WTC11 (cell line): ENCODE data around the gene OVAAL. TPM values are rescaled to one million over a fixed set of nuclear protein-coding genes. Genes with fewer than 3 reads are reported as not detected.

Source experiments
- ATAC-seq: fragments of 200-7000 bp; cut with Tn5 transposase; 2 replicates; pipeline ENCODE4 v1.10.0; 2021; ENCODE audit warnings: mild to moderate bottlenecking, moderate library complexity
- CTCF ChIA-PET: fragments of 300-600 bp; sonication (Branson Sonifier 250); formaldehyde crosslinking; loops from one replicate; lab custom pipeline; 2021; ENCODE audit warnings: antibody characterized with exemption; lab: Charles Lee
- POLR2A ChIA-PET: fragments of 350-600 bp; sonication (Branson Sonifier 250); formaldehyde crosslinking; loops from one replicate; lab custom pipeline; 2021; ENCODE audit warnings: antibody characterized with exemption; lab: Charles Lee
- DNase-seq: peaks from one replicate; pipeline ENCODE4 v3.0.0; 2021; ENCODE audit warnings: low spot score
- H3K27ac Mint-ChIP-seq: 2 replicates; pipeline ENCODE4 v1.8.0; 2021; ENCODE audit warnings: mixed read lengths
- H3K27me3 Mint-ChIP-seq: 2 replicates; pipeline ENCODE4 v1.8.0; 2021; ENCODE audit warnings: low read depth, mild to moderate bottlenecking, moderate library complexity, mixed read lengths
- H3K36me3 Mint-ChIP-seq: 2 replicates; pipeline ENCODE4 v1.8.0; 2021; ENCODE audit warnings: mixed read lengths
- H3K4me1 Mint-ChIP-seq: 2 replicates; pipeline ENCODE4 v1.8.0; 2022; ENCODE audit warnings: mixed read lengths
- H3K4me3 Mint-ChIP-seq: 2 replicates; pipeline ENCODE4 v1.8.0; 2021; ENCODE audit warnings: mild to moderate bottlenecking, moderate library complexity, mixed read lengths
- H3K9me3 Mint-ChIP-seq: 2 replicates; pipeline ENCODE4 v1.8.0; 2021; ENCODE audit warnings: mixed read lengths
- CREB1 ChIP-seq: sonication (generic); formaldehyde crosslinking; IDR thresholded peaks from 2 replicates; pipeline ENCODE4 v1.8.0; 2023; ENCODE audit warnings: mild to moderate bottlenecking, missing genetic modification reagents
- ELF4 ChIP-seq: sonication (generic); formaldehyde crosslinking; IDR thresholded peaks from 2 replicates; pipeline ENCODE4 v1.8.1; 2022; ENCODE audit warnings: low read depth, mild to moderate bottlenecking, moderate library complexity, missing genetic modification reagents
- ESRRA ChIP-seq: sonication (generic); formaldehyde crosslinking; IDR thresholded peaks from 2 replicates; pipeline ENCODE4 v1.8.1; 2022; ENCODE audit warnings: mild to moderate bottlenecking, missing genetic modification reagents, borderline replicate concordance
- FOXP1 ChIP-seq: sonication (generic); formaldehyde crosslinking; IDR thresholded peaks from 2 replicates; pipeline ENCODE4 v1.8.0; 2022; ENCODE audit warnings: missing genetic modification reagents, mild to moderate bottlenecking, moderate library complexity, borderline replicate concordance
- GABPB1 ChIP-seq: sonication (generic); formaldehyde crosslinking; IDR thresholded peaks from 2 replicates; pipeline ENCODE4 v1.8.1; 2023; ENCODE audit warnings: mild to moderate bottlenecking, missing genetic modification reagents
- GTF2I ChIP-seq: fragments of 250-450 bp; sonication (Bioruptor Pico); conservative IDR thresholded peaks from 2 replicates; pipeline ENCODE4 v1.4.0; 2021; ENCODE audit warnings: mild to moderate bottlenecking
- IRF2 ChIP-seq: sonication (generic); formaldehyde crosslinking; IDR thresholded peaks from 2 replicates; pipeline ENCODE4 v1.8.0; 2022; ENCODE audit warnings: low read depth, missing genetic modification reagents, borderline replicate concordance
- KAT7 ChIP-seq: sonication (generic); formaldehyde crosslinking; IDR thresholded peaks from 2 replicates; pipeline ENCODE4 v1.8.1; 2023; ENCODE audit warnings: missing genetic modification reagents, mild to moderate bottlenecking, borderline replicate concordance
- RELA ChIP-seq: sonication (generic); formaldehyde crosslinking; IDR thresholded peaks from 2 replicates; pipeline ENCODE4 v1.8.1; 2022; ENCODE audit warnings: missing genetic modification reagents, mild to moderate bottlenecking, borderline replicate concordance
- ZBTB21 ChIP-seq: sonication (generic); formaldehyde crosslinking; IDR thresholded peaks from 2 replicates; pipeline ENCODE4 v1.8.1; 2023; ENCODE audit warnings: mild to moderate bottlenecking, missing genetic modification reagents, borderline replicate concordance
- ZNF219 ChIP-seq: sonication (generic); formaldehyde crosslinking; IDR thresholded peaks from 2 replicates; pipeline ENCODE4 v1.8.0; 2023; ENCODE audit warnings: missing genetic modification reagents, mild to moderate bottlenecking, borderline replicate concordance
- total RNA-seq: library from RNA; stranded (reverse); gene quantifications from 3 replicates; pipeline ENCODE4 v1.2.3, GENCODE V29; 2021
- TF ChIP-seq, protein P1 (sequence below): sonication (generic); formaldehyde crosslinking; IDR thresholded peaks from 2 replicates; pipeline ENCODE4 v1.8.0; 2022; ENCODE audit warnings: mild to moderate bottlenecking, missing genetic modification reagents
- TF ChIP-seq, protein P2 (sequence below): sonication (generic); formaldehyde crosslinking; IDR thresholded peaks from 2 replicates; pipeline ENCODE4 v1.8.0; 2022; ENCODE audit warnings: mild to moderate bottlenecking, missing genetic modification reagents
- TF ChIP-seq, protein P3 (sequence below): sonication (generic); formaldehyde crosslinking; IDR thresholded peaks from 2 replicates; pipeline ENCODE4 v1.8.1; 2023; ENCODE audit warnings: mild to moderate bottlenecking, missing genetic modification reagents, moderate library complexity
- TF ChIP-seq, protein P4 (sequence below): sonication (generic); formaldehyde crosslinking; conservative IDR thresholded peaks from 2 replicates; pipeline ENCODE4 v1.8.1; 2022; ENCODE audit warnings: mild to moderate bottlenecking, missing genetic modification reagents
- TF ChIP-seq, protein P5 (sequence below): sonication (generic); formaldehyde crosslinking; IDR thresholded peaks from 2 replicates; pipeline ENCODE4 v1.8.1; 2022; ENCODE audit warnings: missing genetic modification reagents, borderline replicate concordance
- TF ChIP-seq, protein P6 (sequence below): sonication (generic); formaldehyde crosslinking; IDR thresholded peaks from 2 replicates; pipeline ENCODE4 v1.8.0; 2023; ENCODE audit warnings: missing genetic modification reagents

Gene OVAAL
- total RNA-seq, 1 experiment from 2014 or later = not detected

DNA sequence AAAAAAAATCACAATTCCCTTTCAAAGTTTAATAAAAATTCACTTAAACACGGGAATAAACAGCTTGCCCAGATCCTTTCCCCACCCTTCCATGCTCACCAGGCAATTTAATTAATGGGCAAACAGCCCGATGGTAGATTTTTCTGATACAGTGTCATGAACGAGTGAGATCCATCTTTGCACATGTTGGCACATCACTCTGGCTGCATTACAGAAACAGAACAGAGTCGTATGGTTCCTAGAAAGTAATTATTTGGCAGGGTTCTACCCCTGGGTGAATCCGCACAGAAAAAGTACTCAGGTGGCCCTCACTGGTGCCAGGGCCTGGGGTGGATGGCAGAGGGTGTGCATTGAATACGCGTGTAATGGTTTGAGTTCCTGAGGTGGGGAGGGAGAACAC lies 24.6 kb upstream of the OVAAL start:
- no peak overlapping the region for H3K4me3 Mint-ChIP-seq
- H3K27me3 Mint-ChIP-seq = no peaks in the 10 kb centered on the region
- ATAC-seq = no peak
- no peak overlapping the region for H3K27ac Mint-ChIP-seq
- no peaks in the 10 kb centered on the region for H3K9me3 Mint-ChIP-seq
- POLR2A ChIA-PET = no interaction called here
- TF ChIP-seq, protein P1, sequence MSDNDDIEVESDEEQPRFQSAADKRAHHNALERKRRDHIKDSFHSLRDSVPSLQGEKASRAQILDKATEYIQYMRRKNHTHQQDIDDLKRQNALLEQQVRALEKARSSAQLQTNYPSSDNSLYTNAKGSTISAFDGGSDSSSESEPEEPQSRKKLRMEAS (CRISPR knock-in tag) = no peak
- TF ChIP-seq KAT7 (CRISPR knock-in tag) (no peak), GTF2I (CRISPR knock-in tag) (no peak), RELA (CRISPR knock-in tag) (no peak), IRF2 (CRISPR knock-in tag) (no peak), ELF4 (CRISPR knock-in tag) (no peak)
- TF ChIP-seq, protein P2, sequence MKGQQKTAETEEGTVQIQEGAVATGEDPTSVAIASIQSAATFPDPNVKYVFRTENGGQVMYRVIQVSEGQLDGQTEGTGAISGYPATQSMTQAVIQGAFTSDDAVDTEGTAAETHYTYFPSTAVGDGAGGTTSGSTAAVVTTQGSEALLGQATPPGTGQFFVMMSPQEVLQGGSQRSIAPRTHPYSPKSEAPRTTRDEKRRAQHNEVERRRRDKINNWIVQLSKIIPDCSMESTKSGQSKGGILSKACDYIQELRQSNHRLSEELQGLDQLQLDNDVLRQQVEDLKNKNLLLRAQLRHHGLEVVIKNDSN (CRISPR knock-in tag) = no peak
- TF ChIP-seq, protein P3, sequence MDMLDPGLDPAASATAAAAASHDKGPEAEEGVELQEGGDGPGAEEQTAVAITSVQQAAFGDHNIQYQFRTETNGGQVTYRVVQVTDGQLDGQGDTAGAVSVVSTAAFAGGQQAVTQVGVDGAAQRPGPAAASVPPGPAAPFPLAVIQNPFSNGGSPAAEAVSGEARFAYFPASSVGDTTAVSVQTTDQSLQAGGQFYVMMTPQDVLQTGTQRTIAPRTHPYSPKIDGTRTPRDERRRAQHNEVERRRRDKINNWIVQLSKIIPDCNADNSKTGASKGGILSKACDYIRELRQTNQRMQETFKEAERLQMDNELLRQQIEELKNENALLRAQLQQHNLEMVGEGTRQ = no peak
- peaks cover 10% of the 10 kb centered on the region; the same call in 1 of the 2 replicates for H3K4me1 Mint-ChIP-seq
- H3K36me3 Mint-ChIP-seq = no peaks in the 10 kb centered on the region
- CTCF ChIA-PET = interaction anchor here (1.0 kb wide), 1 partner anchor 328 kb away, joined by 3 read pairs; no protein-coding TSS in a partner anchor
- DNase-seq = no peak

DNA sequence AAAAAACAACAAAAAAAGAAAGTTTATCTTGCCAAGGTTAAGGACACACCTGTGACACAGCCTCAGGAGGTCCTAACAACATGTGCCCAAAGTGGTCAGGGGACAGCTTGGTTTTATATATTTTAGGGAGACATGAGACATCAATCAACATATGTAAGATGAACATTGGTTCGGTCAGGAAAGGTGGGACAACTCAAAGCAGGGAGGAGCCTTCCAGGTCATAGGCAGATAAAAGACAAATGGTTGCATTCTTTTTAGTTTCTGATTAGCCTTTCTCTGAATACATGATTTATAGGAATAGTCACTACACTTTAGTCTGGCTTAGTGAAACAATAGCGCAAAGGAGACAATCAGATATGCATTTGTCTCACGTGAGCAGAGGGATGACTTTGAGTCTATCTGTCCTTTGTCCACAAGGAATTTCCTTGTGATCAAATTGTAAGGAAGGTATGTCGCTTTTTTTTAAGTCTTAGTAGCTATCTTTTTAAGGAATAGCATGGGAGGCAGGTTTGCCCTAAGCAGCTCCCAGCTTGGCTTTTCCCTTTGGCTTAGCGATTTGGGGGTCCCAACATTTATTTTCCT lies 23.3 kb upstream of the OVAAL start:
- POLR2A ChIA-PET = no interaction called here

DNA sequence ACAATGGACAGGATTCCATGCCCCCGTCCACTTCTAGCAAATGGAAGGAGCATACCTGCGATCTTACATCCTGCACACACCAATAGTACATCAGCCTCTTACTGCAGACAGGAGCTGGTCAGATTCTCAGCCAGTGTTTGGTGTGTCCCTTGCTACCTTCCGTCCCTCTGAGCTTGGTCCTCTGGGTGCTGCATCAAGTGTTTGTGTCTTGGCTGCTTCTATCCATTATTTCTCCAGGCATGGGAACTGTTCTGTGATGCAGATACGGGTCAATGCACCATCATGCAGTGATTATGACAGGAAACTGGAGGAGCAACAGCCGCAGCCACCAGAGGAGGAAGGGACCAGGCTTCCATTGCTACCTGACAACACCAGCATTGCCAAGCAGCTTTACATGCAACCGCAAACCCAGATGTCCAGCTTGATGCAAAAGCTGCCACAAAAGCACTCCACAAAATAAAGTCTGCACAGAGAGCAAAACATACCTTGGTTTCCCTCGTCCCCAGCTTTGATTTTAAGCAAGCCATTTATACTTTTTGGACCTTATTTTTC lies 21.9 kb upstream of the OVAAL start:
- TF ChIP-seq GABPB1 (no peak), CREB1 (CRISPR knock-in tag) (no peak), ZNF219 (CRISPR knock-in tag) (no peak), ESRRA (no peak)
- TF ChIP-seq, protein P4, sequence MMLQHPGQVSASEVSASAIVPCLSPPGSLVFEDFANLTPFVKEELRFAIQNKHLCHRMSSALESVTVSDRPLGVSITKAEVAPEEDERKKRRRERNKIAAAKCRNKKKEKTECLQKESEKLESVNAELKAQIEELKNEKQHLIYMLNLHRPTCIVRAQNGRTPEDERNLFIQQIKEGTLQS = no peak
- TF ChIP-seq, protein P5, sequence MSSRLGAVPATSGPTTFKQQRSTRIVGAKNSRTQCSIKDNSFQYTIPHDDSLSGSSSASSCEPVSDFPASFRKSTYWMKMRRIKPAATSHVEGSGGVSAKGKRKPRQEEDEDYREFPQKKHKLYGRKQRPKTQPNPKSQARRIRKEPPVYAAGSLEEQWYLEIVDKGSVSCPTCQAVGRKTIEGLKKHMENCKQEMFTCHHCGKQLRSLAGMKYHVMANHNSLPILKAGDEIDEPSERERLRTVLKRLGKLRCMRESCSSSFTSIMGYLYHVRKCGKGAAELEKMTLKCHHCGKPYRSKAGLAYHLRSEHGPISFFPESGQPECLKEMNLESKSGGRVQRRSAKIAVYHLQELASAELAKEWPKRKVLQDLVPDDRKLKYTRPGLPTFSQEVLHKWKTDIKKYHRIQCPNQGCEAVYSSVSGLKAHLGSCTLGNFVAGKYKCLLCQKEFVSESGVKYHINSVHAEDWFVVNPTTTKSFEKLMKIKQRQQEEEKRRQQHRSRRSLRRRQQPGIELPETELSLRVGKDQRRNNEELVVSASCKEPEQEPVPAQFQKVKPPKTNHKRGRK (CRISPR knock-in tag) = no peak
- TF ChIP-seq, protein P6, sequence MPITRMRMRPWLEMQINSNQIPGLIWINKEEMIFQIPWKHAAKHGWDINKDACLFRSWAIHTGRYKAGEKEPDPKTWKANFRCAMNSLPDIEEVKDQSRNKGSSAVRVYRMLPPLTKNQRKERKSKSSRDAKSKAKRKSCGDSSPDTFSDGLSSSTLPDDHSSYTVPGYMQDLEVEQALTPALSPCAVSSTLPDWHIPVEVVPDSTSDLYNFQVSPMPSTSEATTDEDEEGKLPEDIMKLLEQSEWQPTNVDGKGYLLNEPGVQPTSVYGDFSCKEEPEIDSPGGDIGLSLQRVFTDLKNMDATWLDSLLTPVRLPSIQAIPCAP (CRISPR knock-in tag) = no peak
- TF ChIP-seq, all 79 proteins: peak for 0
- no peaks in the 10 kb centered on the region for H3K9me3 Mint-ChIP-seq
- H3K27me3 Mint-ChIP-seq = no peaks in the 10 kb centered on the region
- H3K4me1 Mint-ChIP-seq = peaks cover 5% of the 10 kb centered on the region
- no peaks in the 10 kb centered on the region for H3K36me3 Mint-ChIP-seq
- ChIA-PET CTCF (interaction anchor here (0.8 to 1.2 kb wide), 3 partner anchors 13 to 345 kb away, joined by 3 to 6 read pairs (median 4); no protein-coding TSS in a partner anchor), POLR2A (no interaction called here)
- H3K27ac Mint-ChIP-seq = no peak overlapping the region
- no peak for DNase-seq
- no peak for ATAC-seq
- no peak overlapping the region for H3K4me3 Mint-ChIP-seq

More for the DNA sequence above, 23.3 kb upstream of the OVAAL start:
- TF ChIP-seq, protein P2 (CRISPR knock-in tag) = no peak
- TF ChIP-seq, protein P1 (CRISPR knock-in tag) = no peak
- no peak for TF ChIP-seq FOXP1 (CRISPR knock-in tag)
- no peak for TF ChIP-seq GABPB1
- TF ChIP-seq ZBTB21 (CRISPR knock-in tag) = no peak
- TF ChIP-seq, protein P6 (CRISPR knock-in tag) = no peak
- TF ChIP-seq, all 79 proteins: peak for 0
- no peak for DNase-seq
- Mint-ChIP-seq H3K27me3 (no peaks in the 10 kb centered on the region), H3K9me3 (no peaks in the 10 kb centered on the region), H3K4me1 (0 out of 2 replicates have a peak, but pooled peaks cover 4% of the 10 kb centered on the region), H3K4me3 (no peak overlapping the region), H3K36me3 (no peaks in the 10 kb centered on the region), H3K27ac (no peak overlapping the region)
- CTCF ChIA-PET = interaction anchor here (0.7 kb wide), 1 partner anchor 238 kb away, joined by 4 read pairs; no protein-coding TSS in a partner anchor
- ATAC-seq = no peak
